Measurements from ENCODE around the gene SEMA4G.

DNA sequence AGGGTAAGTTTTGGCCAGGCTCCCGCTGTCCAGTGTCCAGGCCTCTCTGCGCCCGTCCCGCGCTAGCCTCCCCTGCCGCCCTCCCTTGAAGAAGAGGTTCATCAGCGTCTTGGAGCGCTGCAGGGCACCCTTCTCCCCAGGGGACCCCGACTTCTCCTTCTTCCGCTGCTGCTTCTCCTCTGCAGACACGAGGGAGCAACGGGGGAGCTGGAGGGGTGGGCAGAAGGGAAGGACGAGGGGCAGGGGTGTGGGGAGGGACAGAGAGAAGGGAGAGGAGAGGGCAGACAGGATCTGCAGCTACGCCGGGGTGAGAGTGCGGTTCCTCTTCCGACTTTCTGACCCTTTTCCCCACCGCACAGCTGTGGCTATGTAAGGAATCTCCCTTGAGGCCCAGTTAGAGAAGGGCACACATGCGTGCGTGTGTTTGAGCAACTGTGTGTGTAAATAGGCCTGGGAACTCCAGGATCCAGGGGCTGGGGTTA is 48.9 kb downstream of the SEMA4G start:
- TF ChIP-seq, protein P1, sequence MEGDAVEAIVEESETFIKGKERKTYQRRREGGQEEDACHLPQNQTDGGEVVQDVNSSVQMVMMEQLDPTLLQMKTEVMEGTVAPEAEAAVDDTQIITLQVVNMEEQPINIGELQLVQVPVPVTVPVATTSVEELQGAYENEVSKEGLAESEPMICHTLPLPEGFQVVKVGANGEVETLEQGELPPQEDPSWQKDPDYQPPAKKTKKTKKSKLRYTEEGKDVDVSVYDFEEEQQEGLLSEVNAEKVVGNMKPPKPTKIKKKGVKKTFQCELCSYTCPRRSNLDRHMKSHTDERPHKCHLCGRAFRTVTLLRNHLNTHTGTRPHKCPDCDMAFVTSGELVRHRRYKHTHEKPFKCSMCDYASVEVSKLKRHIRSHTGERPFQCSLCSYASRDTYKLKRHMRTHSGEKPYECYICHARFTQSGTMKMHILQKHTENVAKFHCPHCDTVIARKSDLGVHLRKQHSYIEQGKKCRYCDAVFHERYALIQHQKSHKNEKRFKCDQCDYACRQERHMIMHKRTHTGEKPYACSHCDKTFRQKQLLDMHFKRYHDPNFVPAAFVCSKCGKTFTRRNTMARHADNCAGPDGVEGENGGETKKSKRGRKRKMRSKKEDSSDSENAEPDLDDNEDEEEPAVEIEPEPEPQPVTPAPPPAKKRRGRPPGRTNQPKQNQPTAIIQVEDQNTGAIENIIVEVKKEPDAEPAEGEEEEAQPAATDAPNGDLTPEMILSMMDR (conservative IDR thresholded peaks at IDR 0.05; ENCODE audit: low read length): no peak
- TF ChIP-seq EZH2phosphoT487 (IDR thresholded peaks at IDR 0.05; ENCODE audit: borderline replicate concordance): no peak
